Endothelial cell of hepatic sinusoid (primary cell): ENCODE data around the gene SRD5A3.

ENCODE experiments used
- in situ Hi-C: cut with HindIII; loops from 2 replicates; pipeline ENCODE4 v1.10.0; 2017; ENCODE audit warnings: low sequenced_read_pairs

SRD5A3 gene

GRCh38 chr4:55399581-55399980 lies 53.5 kb downstream of the SRD5A3 start:
- in situ Hi-C loops: no loop called here

GRCh38 chr4:55405073-55405472 lies 59.0 kb downstream of the SRD5A3 start:
- in situ Hi-C loops: no loop called here

GRCh38 chr4:55406545-55406944 lies 60.5 kb downstream of the SRD5A3 start:
- in situ Hi-C loops: no loop called here

- in situ Hi-C loops: no loop called here
Measured at GRCh38 chr4:55407119-55407518, 61.1 kb downstream of the SRD5A3 start.

GRCh38 chr4:55407764-55408163 lies 61.7 kb downstream of the SRD5A3 start:
- in situ Hi-C loops: no loop called here

GRCh38 chr4:55409468-55410171 lies 63.6 kb downstream of the SRD5A3 start:
- in situ Hi-C loops: no loop called here

- in situ Hi-C loops: no loop called here
Measured at GRCh38 chr4:55410431-55410830, 64.4 kb downstream of the SRD5A3 start.

GRCh38 chr4:55411621-55412020 lies 65.6 kb downstream of the SRD5A3 start:
- in situ Hi-C loops: no loop called here

- in situ Hi-C loops: no loop called here
Measured at GRCh38 chr4:55416176-55416575, 70.1 kb downstream of the SRD5A3 start.
